HG03280 (cell line): Measurements from ENCODE around the gene STK36.
"Not testable (repeated sequence)": the region's sequence is repeated elsewhere in the genome, so short reads cannot be mapped to it uniquely, and the experiment has no call there.

Source experiments
- ATAC-seq: cut with Tn5 transposase; IDR thresholded peaks from one replicate; pipeline ENCODE4 v1.9.1; 2021; ENCODE audit warnings: mild to moderate bottlenecking, moderate library complexity; ENCODE audit not compliant: unreplicated experiment

STK36 gene

DNA sequence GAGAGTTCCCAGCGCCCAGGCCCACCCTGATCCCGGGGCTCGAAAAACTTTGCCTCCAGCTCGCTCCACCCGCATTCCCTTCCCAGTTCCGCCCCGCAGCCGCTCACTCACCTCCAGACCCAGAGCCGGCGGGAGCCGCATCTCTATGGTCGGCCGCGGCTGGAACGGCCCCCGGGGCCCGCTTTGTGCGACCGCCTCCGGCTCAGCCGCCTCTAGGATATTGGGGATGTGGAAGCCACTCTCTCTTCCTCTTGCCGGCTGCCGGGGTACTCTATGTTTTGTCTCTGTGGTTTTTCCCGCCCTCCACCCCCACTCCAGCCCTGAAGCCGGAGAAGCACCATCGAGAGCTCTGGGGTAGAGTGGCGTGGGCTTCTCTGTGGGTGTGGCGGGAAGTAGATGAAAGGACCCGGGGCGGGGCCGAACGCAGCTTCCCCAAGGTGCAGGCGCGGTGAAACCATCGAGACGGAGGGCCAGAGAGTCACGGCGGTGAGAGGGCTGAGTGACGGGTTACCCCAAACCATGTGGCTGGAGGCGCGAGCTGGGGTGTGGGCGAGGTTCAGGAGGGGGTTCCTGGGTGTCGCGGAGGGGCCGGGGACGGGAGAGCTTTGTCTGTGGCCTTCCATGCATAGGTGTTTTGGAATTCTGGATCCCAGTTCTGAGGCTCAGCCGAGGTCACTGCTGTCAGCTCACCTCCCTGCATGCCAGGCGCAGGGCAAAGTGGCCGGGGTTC, 12.5 kb upstream of the STK36 start, which contains the start of the genes BCS1L and ZNF142:
TSS of gene BCS1L (plus strand) at position 426 of the 730 bp plus-strand sequence. CDS start 1,305 bp downstream, outside the sequence.
TSS of gene ZNF142 (minus strand) at position 366 of the 730 bp plus-strand sequence. CDS start 3,194 bp downstream, outside the sequence.
- peak; percentile 92 for ATAC-seq

DNA sequence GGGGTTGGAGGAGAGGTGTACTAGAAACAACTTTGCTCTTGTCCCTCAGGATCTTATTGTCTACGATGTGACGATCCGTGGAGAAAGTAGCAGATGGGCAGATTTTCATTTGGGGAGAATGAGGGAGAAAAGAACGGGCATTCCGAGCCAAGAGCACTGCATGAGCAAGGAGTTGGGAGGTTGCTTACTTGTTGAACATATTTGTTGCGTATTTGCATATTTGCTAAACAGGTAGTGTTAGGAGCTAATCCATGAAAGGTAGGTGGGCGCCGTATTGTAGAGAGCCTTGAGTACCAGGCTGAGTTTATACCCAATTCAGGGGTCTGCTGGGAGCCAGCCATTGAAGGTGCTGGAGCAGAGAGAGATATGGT, 11.9 kb upstream of the STK36 start:
- ATAC-seq, result no peak

DNA sequence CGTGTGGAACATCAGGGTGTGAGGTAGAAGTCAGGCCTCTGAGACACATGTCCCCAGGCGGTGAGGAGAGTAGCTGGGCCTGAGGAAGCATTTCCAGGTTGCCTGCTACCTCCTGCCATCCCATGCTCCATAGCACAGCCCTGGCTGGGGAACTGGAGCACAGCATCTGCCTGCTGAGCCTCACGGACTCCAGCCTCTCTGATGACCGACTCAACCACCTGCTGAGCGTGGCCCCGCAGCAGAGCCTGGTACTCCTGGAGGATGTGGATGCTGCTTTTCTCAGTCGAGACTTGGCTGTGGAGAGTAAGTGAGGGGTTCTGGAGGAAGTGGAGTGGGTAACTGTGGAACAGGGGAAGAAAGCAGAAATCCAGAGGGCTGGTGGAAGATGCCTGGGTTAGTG, 9.5 kb upstream of the STK36 start:
- ATAC-seq, result no peak

DNA sequence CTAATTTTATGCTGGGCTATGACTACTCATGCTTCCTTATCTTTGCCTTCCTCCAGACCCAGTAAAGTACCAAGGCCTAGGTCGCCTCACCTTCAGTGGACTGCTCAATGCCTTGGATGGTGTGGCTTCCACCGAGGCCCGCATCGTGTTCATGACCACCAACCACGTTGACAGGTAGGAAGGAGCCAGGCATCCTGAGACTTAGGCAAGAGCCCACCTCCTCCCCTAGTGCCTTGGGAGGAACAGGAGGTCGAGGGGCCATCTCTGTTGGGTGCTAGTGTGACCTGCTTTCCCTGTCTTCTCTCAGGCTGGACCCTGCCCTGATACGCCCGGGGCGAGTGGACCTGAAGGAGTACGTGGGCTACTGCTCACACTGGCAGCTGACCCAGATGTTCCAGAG, 9.1 kb upstream of the STK36 start:
- no peak for ATAC-seq

DNA sequence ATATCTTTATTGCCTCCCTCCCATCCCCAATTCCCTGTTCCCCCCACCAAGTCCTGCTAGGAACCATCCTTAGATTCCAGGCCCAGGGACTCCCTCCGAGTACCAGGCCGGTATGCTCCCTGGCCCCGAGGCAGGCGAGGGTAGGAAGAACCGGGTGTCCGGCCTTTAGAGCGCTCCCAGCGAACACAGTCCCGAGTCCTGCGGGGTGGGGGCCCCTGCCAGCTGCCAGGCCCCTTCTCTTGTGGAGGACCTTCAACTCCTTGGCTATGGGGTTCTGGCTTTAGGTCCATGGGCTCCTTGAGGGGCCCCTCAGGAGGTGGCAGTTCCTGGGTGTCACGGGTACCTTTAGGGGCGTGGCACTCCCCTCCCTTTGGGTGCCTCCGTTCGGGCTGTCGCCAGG, 8.0 kb upstream of the STK36 start:
- no peak for ATAC-seq

DNA sequence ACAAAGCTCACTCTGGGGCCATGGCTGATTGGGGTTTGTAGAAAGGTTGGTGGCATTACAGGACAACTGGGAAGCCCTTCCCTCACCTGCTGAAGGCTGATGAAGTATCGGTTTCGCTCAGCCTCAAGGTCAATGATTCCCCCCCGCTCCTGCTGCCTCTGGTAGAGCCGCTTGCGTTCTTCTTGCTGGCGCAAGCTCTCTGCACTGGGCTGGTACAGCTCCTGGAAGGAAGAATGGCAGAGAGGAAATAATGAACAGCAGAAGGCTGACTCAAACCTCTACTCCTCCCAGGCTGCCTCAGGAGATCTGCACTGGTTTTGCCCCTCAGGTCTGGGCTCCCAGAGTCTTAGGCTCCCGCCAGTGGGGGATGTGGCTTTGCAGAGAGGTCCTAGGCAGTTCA, 7.2 kb upstream of the STK36 start:
- no peak for ATAC-seq

DNA sequence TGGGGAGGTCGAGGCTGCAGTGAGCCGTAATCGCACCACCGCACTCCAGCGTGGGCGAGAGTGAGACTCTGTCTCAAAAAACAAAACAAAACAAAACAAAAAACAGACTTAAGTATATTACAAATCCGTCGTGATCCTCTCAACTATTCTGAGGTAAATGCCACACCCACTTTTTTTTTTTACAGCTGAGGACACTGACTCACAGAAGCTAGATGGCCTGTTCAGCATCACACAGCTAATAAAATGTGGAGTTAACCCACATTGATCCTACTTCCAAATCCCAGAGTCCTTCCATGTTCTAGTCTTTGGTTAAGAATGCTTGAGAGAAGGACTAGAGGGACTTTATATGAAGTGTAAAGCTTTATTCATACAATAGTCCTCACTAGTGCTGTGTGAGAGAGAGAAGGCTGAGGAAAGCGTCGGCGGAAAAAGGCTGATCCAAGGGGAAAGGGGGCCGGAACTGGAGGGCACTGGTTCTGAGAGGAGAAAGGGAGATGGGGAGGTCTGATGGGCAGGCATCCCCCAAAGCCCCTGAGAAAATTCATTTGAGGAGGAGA, 711 bp upstream of the STK36 start:
- ATAC-seq, result no peak

DNA sequence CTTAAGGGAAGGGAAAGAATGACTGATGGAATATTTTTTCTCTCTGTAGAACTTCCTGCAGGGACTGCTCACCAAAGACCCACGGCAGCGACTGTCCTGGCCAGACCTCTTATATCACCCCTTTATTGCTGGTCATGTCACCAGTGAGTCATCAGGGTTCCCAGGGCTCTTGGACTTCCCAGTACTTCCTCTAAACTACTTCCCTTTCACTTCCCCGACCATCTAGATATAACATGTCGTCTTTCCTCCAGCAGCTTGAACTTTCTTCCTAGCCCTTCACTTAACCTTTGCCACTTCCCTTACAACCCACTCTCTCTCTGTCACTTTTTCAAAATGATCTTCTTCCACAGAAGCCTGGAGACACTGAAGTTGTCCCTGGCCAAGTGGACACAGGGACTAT, 7.2 kb downstream of the STK36 start:
- no peak for ATAC-seq

DNA sequence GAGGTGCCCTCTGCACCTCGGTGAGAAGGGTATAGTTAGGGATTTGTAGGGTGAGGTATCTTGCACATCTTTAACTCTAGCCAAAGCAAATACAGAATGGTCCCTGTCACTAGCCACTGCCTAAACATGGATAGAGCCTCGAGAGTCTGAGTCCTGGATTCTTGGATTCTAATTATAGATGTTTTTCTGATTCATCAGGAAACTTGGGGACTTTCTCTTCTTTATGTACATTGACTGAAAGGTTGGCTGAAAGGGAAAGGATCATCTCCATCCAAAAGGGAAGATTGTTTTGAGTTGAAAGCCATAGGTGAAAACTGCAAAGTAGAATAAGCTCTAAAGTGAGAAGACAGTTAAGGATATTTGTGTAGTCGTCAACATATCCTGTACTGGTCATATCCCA, 8.2 kb downstream of the STK36 start:
- ATAC-seq, result no peak

DNA sequence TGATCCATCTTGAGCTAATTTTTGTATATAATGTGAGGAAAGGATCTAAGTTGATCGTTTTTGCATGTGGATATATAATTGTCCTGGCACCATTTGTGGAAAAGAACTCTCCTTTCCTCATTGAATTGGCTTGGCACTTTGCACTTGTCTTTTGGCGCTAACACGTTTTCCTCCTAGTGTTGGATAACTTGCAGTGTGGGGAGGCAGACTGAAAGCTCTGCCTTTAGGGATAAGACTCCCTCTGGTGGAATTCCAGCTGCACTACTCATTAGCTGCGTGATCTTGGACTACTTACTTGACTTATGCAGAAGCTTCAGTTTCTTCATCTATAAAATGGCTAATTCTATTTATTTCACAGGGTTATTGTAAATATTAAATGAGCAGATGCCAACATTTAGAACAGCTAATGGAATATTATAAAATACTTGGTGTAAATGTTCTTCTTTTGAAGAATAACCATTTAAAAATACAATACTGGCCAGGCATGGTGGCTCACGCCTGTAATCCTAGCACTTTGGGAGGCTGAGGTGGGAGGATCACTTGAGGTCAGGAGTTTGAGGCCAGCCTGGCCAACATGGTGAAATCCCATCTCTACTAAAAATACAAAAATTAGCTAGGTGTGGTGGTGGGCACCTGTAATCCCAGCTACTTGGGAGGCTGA, 15.6 kb downstream of the STK36 start:
- ATAC-seq, result not testable (repeated sequence)

DNA sequence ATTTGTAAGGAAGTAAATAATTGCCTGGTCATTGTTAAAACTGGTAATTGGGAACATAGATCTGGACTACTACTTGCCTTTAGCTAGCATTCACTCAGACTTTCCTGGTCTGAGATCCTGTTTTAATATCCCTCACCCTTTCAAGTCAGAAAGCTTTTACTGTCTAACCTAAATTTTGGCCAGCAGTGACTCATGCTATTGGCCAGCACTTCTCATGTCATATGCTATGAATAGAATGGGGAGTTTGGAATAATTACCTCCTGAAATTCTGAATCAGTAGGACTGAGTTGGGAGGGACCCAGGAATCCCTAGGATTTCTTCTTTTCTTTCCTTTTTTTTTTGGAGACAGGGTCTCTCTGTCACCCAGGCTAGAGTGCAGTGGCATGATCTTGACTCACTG, 19.3 kb downstream of the STK36 start:
- no peak for ATAC-seq

DNA sequence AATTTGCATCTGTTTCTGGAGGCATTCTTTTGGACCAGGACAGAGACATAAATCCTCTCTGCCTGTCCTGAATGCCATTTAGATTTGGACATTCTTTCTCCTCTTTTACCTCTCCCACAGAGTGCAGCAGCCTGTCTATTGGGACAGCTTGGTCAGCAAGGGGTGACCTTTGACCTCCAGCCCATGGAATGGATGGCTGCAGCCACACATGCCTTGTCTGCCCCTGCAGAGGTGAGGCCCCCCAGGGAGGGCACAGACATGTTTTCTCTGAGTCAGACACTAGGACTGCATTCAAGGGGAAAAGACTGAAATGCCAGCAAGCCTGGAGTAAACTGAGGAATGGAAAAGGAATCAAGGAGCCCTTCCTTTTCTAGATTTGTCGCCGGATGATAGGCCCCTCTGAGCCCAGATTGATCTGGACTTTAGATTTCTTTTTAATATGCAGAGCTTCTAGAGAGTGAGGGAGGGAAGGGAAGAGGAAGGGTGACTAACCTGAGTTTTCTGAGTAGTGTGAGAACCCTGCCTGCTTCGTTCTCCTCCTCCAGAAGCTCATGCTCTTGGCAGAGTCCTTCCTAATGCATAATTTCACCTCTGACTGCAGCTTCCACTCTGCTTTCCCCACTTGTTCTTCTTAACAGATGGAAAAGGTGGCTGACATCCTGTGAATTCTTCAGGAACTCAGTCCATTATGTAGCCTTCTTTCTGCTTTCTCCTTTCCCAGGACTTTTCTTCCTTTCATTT, 22.7 kb downstream of the STK36 start:
- no peak for ATAC-seq

DNA sequence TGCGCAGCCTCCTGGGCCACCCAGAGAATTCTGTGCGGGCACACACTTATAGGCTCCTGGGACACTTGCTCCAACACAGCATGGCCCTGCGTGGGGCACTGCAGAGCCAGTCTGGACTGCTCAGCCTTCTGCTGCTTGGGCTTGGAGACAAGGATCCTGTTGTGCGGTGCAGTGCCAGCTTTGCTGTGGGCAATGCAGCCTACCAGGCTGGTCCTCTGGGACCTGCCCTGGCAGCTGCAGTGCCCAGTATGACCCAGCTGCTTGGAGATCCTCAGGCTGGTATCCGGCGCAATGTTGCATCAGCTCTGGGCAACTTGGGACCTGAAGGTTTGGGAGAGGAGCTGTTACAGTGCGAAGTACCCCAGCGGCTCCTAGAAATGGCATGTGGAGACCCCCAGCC, 27.0 kb downstream of the STK36 start:
- no peak for ATAC-seq

DNA sequence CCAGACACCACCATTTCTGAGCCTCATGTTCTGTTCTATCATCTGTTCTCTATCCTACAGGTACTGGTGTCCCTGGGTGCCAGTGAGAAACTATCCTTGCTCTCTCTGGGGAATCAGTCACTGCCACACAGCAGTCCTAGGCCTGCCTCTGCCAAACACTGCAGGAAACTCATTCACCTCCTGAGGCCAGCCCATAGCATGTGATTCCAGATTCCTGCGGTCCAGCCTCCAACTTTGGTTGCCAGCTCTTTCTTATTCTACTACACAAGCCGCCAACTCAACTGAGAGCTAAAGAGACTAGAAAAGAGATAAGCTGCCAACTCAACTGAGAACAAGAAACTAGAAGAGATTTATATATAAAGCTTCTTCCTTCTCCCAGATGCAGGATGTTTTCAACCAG, 29.9 kb downstream of the STK36 start:
- no peak for ATAC-seq

DNA sequence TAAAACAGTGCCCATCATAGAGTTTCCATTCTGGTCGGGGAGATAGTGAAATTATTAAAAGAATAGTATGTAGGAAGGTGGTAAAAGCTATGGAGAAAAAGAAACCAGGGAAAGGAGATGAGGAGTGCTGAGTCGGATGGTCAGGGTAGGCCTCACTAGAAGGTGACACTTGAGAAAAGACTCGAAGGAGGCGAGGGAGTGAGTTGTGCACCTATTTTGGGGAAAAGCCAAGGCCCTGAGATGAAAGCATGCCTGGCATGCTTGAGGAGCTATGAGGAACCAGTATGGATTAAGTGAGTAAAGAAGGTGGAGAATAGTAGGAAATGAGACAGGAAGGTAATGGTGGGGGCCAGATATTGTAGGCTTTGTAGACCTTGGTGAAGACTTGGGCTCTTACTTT, 31.5 kb downstream of the STK36 start:
- no peak for ATAC-seq

DNA sequence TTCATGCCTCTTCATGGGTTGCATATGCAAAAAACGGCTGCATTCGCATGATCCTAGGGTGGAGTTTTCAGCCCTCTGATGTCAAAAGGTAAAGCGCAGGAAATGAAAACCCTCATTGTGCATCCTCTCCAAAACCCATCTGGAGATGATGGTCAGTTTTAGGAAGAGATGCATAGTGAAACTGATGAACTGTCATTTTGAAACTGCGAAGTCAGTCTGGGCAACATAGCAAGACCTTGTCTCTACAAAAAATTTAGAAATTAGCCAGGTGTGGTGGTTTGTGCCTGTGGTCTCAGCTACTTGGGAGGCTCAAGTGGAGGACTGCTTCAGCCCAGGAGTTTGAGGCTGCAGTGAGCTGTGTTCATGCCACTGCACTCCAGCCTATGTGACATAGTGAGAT, 36.2 kb downstream of the STK36 start:
- ATAC-seq, result no peak

DNA sequence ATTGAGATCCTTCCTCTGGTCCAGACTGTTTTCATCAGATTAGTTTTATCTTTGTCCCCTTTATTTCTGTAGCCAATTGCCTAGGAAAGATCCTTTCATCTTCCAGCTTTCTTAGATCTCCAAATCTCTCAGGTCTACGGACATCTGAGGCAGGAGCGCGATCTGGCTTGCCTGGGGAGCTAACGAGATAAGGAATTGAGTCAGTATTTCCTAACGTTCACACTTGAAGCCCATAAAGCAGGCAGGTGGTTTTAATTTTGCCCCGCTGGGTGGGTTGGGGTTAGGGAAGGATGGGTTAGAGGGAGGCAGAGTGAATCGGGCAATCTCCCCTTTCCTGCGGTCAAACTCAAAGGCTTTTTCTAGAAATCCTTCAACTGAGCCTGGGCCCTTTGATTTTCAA, 38.0 kb downstream of the STK36 start:
- no peak for ATAC-seq

DNA sequence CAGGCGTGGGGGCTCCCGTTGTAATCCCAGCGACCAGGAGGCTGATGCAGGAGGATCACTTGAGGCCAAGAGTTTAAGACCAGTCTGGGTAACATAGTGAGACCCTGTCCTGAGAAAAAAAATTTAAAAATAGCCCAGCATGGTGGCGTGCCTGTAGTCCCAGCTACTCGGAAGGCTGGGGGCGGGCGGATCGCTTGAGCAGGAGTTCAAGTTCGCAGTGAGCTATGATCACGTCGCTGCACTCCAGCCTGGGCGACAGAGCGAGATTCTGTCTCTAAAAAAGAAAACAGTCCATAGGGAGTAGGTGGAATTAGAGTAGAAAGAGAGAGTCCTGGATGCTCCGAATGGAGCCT, 38.4 kb downstream of the STK36 start:
- ATAC-seq, result no peak

DNA sequence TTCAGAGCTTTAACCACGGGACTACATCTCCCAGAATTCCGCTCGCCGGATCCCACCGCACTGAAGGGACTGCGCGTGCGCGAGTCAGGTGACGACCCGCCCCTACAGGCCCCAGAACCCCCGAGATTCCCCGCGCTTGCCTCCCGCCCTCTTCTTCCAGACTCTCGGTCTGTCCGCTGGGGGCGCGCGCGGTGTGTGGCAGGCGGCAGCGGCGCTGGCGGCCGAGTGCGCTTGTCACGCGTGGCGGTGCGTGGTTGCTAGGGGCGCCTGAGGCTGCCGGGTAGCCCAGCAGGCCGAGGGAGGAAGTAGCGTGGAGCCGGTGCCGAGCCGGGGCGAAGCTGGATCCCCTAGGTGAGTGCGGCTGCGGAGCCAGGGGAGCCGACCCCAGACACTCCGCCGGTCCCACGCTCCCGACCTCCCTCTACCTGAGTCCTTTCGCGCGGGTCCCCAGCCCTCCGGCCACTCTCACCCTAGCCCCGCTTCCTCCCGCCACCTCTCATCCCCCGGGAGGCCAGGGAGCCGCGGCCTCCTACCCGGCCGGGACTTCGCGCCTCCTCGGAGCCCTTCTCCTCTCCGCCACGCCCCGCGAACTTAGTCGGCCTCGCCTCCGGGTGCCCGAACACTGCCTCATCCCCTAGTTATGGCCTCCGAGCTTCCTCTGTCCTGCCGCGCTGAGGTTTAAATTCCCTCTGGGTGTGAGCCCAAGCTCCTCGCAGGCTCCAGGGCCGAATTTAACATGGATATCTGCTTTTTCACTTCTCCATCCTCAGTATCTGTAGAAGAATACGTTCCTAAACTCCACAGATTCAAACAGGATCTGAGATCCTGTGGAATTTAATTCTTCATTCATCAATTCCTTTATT, 39.0 kb downstream of the STK36 start, which contains the start of gene TTLL4:
TSS of gene TTLL4 (plus strand) at position 149 of the 863 bp plus-strand sequence. CDS start 26,842 bp downstream, outside the sequence.
- ATAC-seq, result peak; percentile 97

DNA sequence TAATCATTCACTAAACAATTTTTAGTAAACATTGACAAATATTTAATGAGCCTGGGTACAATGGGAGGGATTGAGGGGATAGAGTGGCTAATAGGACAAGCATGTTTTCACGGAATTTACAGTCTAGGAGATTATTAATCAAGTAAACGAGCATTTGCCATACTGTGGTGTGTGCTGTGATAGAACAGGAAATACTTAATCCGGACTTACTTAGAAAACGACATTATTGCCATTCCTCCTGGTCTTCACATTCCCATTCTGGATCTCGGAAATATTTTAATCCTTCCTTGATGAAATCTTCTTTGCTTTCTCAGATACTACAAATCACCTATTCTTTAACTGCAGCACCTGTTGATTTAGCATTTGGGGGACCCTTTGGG, 39.7 kb downstream of the STK36 start:
- no peak for ATAC-seq

DNA sequence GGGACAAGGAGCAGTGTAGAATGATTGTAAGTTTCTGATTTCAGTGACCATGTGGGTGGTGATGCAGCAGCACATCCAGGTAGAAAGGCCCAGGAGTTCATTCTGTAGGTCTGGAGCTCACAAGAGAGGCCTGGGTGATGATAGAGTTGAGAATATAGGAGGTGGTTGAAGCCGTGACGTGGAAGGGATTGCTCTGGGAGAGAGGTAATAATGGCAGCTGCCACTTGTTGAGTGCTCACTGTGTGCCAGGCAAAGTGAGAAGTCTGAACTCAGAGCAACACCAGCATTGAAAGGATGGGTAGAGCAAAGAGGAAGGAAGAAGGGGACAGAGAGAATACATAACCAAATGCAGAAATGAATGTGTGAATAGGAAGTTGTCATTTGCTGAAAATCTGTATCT, 42.0 kb downstream of the STK36 start:
- no peak for ATAC-seq
